GM12874 (cell line): ENCODE data around the gene SNURF.

Experiments
- CTCF ChIP-seq: IDR thresholded peaks from 2 replicates; pipeline ENCODE4 v1.5.1; 2011; ENCODE audit warnings: low read depth, mild to moderate bottlenecking, control low read depth, low read length, moderate library complexity; ENCODE audit not compliant: insufficient read depth

SNURF gene

GRCh38 chr15:24940236-24940635 is 14.6 kb upstream of the SNURF start:
- TF ChIP-seq CTCF: no peak

DNA sequence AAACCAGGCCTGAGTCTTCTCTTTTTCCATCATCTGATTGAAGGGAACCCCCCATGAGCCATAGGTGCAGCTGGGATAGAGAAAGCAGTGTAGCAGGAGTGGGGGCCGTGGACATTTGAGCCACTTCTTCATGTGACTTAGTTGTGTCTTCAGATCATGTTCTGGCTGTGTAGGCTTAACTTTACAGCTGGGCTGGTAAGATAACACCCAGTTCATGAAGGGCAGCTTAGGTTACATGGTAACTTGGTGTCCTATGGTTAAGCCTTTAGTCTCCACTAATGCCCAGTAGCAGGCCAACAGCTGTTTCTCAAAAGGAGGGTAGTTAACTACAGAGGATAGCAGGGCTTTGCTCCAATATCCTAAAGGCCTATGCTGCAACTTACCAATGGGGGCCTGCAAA is 11.4 kb upstream of the SNURF start:
- TF ChIP-seq CTCF: no peak

GRCh38 chr15:24944954-24945353 is 9.8 kb upstream of the SNURF start:
- TF ChIP-seq CTCF: no peak

GRCh38 chr15:24945711-24946110 is 9.1 kb upstream of the SNURF start:
- no peak for TF ChIP-seq CTCF

DNA sequence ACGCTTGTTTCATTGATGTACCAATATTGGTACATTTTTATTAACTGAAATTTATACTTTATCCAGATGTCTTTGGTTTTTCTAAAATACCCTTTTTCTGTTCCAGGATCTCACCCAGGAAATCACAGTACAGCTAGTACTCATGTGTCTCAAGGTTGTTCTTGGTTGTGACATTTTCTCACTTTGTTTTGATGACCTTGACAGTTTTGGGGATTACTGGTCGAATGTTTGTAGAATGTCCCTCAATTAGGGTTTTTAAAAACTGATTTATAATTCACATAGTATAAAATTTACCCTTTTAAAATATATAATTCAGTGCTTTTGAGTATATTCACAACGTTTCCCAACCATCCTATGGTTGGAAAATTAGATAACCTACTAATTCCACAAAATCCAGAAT is 6.3 kb upstream of the SNURF start:
- no peak for TF ChIP-seq CTCF

DNA sequence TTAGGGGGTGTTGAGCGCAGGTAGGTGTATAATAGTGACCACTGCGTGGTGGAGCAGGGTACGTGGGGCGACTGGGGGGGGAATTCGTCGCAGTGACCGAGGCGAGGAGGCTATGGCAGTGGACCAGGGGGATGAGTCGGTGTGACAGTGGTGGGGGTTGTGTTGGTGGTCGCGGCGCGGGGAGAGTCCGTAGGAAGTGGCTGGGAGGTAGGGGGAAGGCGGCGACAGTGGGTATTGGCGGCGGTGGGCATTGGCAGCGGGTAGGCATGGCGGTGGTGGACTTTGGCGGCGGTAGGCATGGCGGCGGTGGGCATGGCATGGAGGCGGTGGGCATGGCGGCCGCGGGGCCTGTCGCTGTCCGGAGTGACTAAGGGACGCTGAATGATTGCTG is 739 bp downstream of the SNURF start:
- no peak for TF ChIP-seq CTCF

DNA sequence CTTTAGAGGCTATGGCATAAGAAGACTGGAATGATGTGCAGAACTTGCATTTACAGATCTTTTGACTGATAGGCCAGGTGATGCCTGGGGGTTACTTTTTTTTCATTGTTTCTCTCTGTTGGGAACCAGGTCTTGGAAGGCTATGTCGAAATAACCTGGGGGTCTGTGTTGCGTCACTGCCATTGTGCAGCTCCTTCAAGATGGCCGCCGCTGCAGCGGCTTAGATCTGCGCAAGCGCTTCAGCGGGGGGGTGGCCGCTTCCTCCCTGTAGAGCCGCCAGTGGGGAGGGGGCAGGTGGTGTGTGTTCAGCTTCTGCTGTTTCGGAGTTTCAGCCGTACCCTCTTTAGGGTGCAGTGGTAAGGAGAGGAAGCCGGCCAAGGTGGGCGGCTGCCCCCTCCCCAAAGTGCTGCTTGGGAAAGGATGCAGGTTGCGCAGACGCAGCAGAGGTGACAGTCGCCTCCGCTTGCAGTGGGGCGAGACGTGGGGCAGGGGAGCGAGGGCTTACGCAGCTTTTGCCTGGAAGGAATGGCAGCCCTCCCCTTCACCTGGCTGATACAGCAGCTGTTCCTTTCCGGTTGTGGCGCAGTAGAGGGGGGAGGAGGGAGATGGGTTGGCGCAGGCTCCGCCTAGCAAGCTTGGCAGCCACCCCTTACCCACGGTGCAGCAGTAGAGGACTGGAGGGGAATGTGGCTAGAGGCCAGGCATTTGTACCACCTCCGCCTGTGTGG is 1.5 kb downstream of the SNURF start:
- TF ChIP-seq CTCF: no peak
